LHCN-M2 (cell line): Measurements from ENCODE around the gene BCAT1. TPM values are rescaled to one million over a fixed set of nuclear protein-coding genes. Genes with fewer than 3 reads are reported as not detected.
"Not testable (repeated sequence)": the region's sequence is repeated elsewhere in the genome, so short reads cannot be mapped to it uniquely, and the experiment has no call there.

Experiments used
- DNase-seq: peaks from one replicate; pipeline ENCODE4 v3.0.0-alpha.2; 2012; ENCODE audit warnings: low read depth
- total RNA-seq: library from RNA; depleted of rRNA; stranded (reverse); fragments of >200 nt; gene quantifications from 2 replicates; pipeline ENCODE4 v1.2.3, GENCODE V29; 2014

The BCAT1 gene
- total RNA-seq, 1 experiment from 2014 or later, result 47.6 TPM

- no peak for DNase-seq
Observed at GRCh38 chr12:24860546-24860945, 88.4 kb downstream of the BCAT1 start.

- no peak for DNase-seq
Observed at GRCh38 chr12:24856541-24856940, 92.4 kb downstream of the BCAT1 start.

GRCh38 chr12:24854908-24855307 is 94.0 kb downstream of the BCAT1 start:
- DNase-seq, result no peak

- DNase-seq, result no peak
Observed at GRCh38 chr12:24854017-24854416, 94.9 kb downstream of the BCAT1 start.

- DNase-seq, result peak; percentile 66
Observed at GRCh38 chr12:24853588-24853987, 95.3 kb downstream of the BCAT1 start.

- DNase-seq, result no peak
Observed at GRCh38 chr12:24853094-24853493, 95.8 kb downstream of the BCAT1 start.

- no peak for DNase-seq
Observed at GRCh38 chr12:24852420-24852819, 96.5 kb downstream of the BCAT1 start.

GRCh38 chr12:24851883-24852282 is 97.0 kb downstream of the BCAT1 start:
- DNase-seq, result not testable (repeated sequence)

GRCh38 chr12:24851341-24851740 is 97.6 kb downstream of the BCAT1 start:
- no peak for DNase-seq

- peak; percentile 53 for DNase-seq
Observed at GRCh38 chr12:24850496-24850895, 98.4 kb downstream of the BCAT1 start.

GRCh38 chr12:24848941-24849477 is 99.9 kb downstream of the BCAT1 start:
- no peak for DNase-seq

GRCh38 chr12:24846689-24847088 is 102.2 kb downstream of the BCAT1 start:
- DNase-seq, result no peak

- DNase-seq, result no peak
Observed at GRCh38 chr12:24845615-24846014, 103.3 kb downstream of the BCAT1 start.

GRCh38 chr12:24840046-24840800 is 108.7 kb downstream of the BCAT1 start:
- no peak for DNase-seq

- DNase-seq, result no peak
Observed at GRCh38 chr12:24839268-24839791, 109.6 kb downstream of the BCAT1 start.

- peak; percentile 95 for DNase-seq
Observed at GRCh38 chr12:24838531-24838950, 110.4 kb downstream of the BCAT1 start.

GRCh38 chr12:24835377-24835776 is 113.5 kb downstream of the BCAT1 start:
- DNase-seq, result no peak

GRCh38 chr12:24833513-24833912 is 115.4 kb downstream of the BCAT1 start:
- no peak for DNase-seq

- DNase-seq, result no peak
Observed at GRCh38 chr12:24823808-24824515, 124.9 kb downstream of the BCAT1 start.

- DNase-seq, result peak; percentile 84
Observed at GRCh38 chr12:24822121-24822899, 126.6 kb downstream of the BCAT1 start.

- DNase-seq, result peak; percentile 70
Observed at GRCh38 chr12:24821691-24822090, 127.2 kb downstream of the BCAT1 start.

- DNase-seq, result peak; percentile 54
Observed at GRCh38 chr12:24820872-24821271, 128.0 kb downstream of the BCAT1 start.
